DND-41 (cell line): ENCODE results near the gene ITGB7.

ENCODE experiments used
- ATAC-seq: fragments of 200-7000 bp; cut with Tn5 transposase; 3 replicates; pipeline ENCODE4 v1.9.1; 2021; ENCODE audit warnings: low read depth; ENCODE audit not compliant: insufficient read depth
- DNase-seq: peaks from one replicate; pipeline ENCODE4 v3.0.0-alpha.2; 2020
- H2AFZ ChIP-seq: 2 replicates; pipeline ENCODE4 v1.6.0; 2012; ENCODE audit warnings: low read depth, low read length
- H3K27ac ChIP-seq: 2 replicates; pipeline ENCODE4 v1.5.1; 2012; ENCODE audit warnings: low read length, inconsistent platforms
- H3K27me3 ChIP-seq: fragments of 200-600 bp; sonication (generic); 2 replicates; pipeline ENCODE4 v1.6.0; 2012; ENCODE audit warnings: low read length, mild to moderate bottlenecking, inconsistent platforms; ENCODE audit not compliant: insufficient read depth, poor library complexity
- H3K36me3 ChIP-seq: 2 replicates; pipeline ENCODE4 v1.5.1; 2012; ENCODE audit warnings: low read length, inconsistent platforms; ENCODE audit not compliant: insufficient read depth
- H3K4me1 ChIP-seq: 2 replicates; pipeline ENCODE4 v1.5.1; 2012; ENCODE audit warnings: mild to moderate bottlenecking, low read length; ENCODE audit not compliant: insufficient read depth
- H3K4me2 ChIP-seq: 2 replicates; pipeline ENCODE4 v1.6.0; 2012; ENCODE audit warnings: mild to moderate bottlenecking, moderate library complexity, low read length, inconsistent platforms; ENCODE audit not compliant: insufficient read depth
- H3K4me3 ChIP-seq, 2 experiments: fragments of 200-600 bp in 1 of 2; shearing (Covaris generic) in 1 of 2; 2 replicates each; pipeline ENCODE4 v1.5.1; 2012 to 2016; ENCODE audit warnings: inconsistent platforms in 2 of 2, low read length in 2 of 2, mild to moderate bottlenecking in 2 of 2, low read depth in 1 of 2, moderate library complexity in 1 of 2
- H3K79me2 ChIP-seq: 2 replicates; pipeline ENCODE4 v1.6.0; 2012; ENCODE audit warnings: low read length, inconsistent platforms; ENCODE audit not compliant: insufficient read depth
- H3K9ac ChIP-seq: 2 replicates; pipeline ENCODE4 v1.6.0; 2012; ENCODE audit warnings: low read depth, mild to moderate bottlenecking, inconsistent platforms, low read length, moderate library complexity
- H3K9me3 ChIP-seq: 2 replicates; pipeline ENCODE4 v1.5.1; 2012; ENCODE audit warnings: low read length, moderate library complexity, mild to moderate bottlenecking, inconsistent platforms; ENCODE audit not compliant: insufficient read depth, severe bottlenecking
- H4K20me1 ChIP-seq: 2 replicates; pipeline ENCODE4 v1.6.0; 2012; ENCODE audit warnings: low read length; ENCODE audit not compliant: insufficient read depth
- EZH2 ChIP-seq: IDR thresholded peaks from 3 replicates; pipeline ENCODE4 v1.6.1; 2012; ENCODE audit warnings: borderline replicate concordance, low read depth, mild to moderate bottlenecking, moderate library complexity, low read length, inconsistent platforms; ENCODE audit not compliant: severe bottlenecking
- TF ChIP-seq, protein P1 (sequence below): IDR thresholded peaks from 2 replicates; pipeline ENCODE4 v1.5.1; 2012; ENCODE audit warnings: borderline replicate concordance, low read length, moderate library complexity, mild to moderate bottlenecking; ENCODE audit not compliant: poor library complexity, severe bottlenecking; ENCODE audit errors: extremely low read depth

The ITGB7 gene

DNA sequence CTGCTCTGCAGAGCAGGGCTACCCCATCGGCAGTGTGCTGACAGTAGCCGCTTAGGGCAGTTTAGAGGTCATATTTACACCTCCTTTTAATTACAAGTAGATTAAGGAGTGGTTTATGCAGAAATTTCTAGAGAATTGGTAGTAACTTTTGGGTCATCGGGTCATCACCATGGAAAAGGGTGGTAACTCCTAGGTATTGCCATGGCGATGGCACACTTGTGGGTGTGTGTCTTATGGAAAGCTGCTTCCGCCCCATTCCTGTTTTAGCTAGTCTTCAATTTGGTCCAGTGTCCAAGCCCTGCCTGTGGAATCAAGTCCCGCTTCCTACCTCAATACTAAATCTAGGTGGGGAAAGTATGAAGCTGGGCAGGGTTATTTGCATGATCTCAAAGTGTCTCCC is 56.0 kb downstream of the ITGB7 start:
- no peak overlapping the region for H3K4me2 ChIP-seq
- H3K27me3 ChIP-seq, result no peaks in the 10 kb centered on the region
- no peak overlapping the region for H3K27ac ChIP-seq
- TF ChIP-seq EZH2, result no peak
- TF ChIP-seq, protein P1, sequence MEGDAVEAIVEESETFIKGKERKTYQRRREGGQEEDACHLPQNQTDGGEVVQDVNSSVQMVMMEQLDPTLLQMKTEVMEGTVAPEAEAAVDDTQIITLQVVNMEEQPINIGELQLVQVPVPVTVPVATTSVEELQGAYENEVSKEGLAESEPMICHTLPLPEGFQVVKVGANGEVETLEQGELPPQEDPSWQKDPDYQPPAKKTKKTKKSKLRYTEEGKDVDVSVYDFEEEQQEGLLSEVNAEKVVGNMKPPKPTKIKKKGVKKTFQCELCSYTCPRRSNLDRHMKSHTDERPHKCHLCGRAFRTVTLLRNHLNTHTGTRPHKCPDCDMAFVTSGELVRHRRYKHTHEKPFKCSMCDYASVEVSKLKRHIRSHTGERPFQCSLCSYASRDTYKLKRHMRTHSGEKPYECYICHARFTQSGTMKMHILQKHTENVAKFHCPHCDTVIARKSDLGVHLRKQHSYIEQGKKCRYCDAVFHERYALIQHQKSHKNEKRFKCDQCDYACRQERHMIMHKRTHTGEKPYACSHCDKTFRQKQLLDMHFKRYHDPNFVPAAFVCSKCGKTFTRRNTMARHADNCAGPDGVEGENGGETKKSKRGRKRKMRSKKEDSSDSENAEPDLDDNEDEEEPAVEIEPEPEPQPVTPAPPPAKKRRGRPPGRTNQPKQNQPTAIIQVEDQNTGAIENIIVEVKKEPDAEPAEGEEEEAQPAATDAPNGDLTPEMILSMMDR, result no peak
- no peak overlapping the region for H3K9ac ChIP-seq
- H3K79me2 ChIP-seq, result no peaks in the 10 kb centered on the region
- ATAC-seq, result no peak
- H3K9me3 ChIP-seq, result peaks cover 3% of the 10 kb centered on the region
- no peak overlapping the region for H2AFZ ChIP-seq
- no peaks in the 10 kb centered on the region for H3K4me1 ChIP-seq
- no peak for DNase-seq
- H3K4me3 ChIP-seq, result no peak overlapping the region
- no peaks in the 10 kb centered on the region for H3K36me3 ChIP-seq
- no peaks in the 10 kb centered on the region for H4K20me1 ChIP-seq

GRCh38 chr12:53147653-53148052 is 59.4 kb downstream of the ITGB7 start:
- Histone ChIP-seq H3K79me2 (no peaks in the 10 kb centered on the region), H3K27me3 (no peaks in the 10 kb centered on the region), H3K36me3 (no peaks in the 10 kb centered on the region), H2AFZ (no peak overlapping the region), H4K20me1 (no peaks in the 10 kb centered on the region), H3K9ac (no peak overlapping the region), H3K4me2 (no peak overlapping the region), H3K9me3 (peaks cover 3% of the 10 kb centered on the region), H3K4me3 (no peak overlapping the region), H3K4me1 (no peaks in the 10 kb centered on the region), H3K27ac (no peak overlapping the region)
- ATAC-seq (no peak), DNase-seq (no peak)
- TF ChIP-seq EZH2, result no peak
- TF ChIP-seq, protein P1, result no peak

DNA sequence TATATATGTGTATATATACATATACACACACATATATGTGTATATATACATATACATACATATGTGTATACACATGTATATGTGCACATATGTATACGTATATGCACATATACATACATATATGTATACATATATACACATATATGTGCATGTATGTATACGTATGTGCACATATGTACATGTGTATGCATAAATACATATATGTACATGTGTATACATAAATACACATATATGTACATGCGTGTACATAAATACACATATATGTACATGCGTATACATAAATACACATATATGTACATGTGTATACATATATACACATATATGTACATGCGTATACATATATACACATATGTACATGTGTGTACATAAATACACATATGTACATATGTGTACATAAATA is 59.9 kb downstream of the ITGB7 start:
- Histone ChIP-seq H2AFZ (no peak overlapping the region), H3K9me3 (peaks cover 3% of the 10 kb centered on the region), H4K20me1 (no peaks in the 10 kb centered on the region), H3K4me2 (no peak overlapping the region), H3K27me3 (no peaks in the 10 kb centered on the region), H3K36me3 (no peaks in the 10 kb centered on the region), H3K4me1 (no peaks in the 10 kb centered on the region), H3K27ac (no peak overlapping the region), H3K4me3 (no peak overlapping the region), H3K79me2 (no peaks in the 10 kb centered on the region), H3K9ac (no peak overlapping the region)
- no peak for TF ChIP-seq EZH2
- TF ChIP-seq, protein P1, result no peak
- ATAC-seq, result no peak
- no peak for DNase-seq
